HS-5 (cell line): ENCODE measurements around the gene TRDN.
"Not testable (repeated sequence)": the region's sequence is repeated elsewhere in the genome, so short reads cannot be mapped to it uniquely, and the experiment has no call there.

Source experiments
- DNase-seq: peaks from one replicate; pipeline ENCODE4 v3.0.0-alpha.2; 2012; ENCODE audit warnings: low read depth

Gene TRDN

GRCh38 chr6:123507582-123507981, 129.2 kb downstream of the TRDN start:
- DNase-seq, result no peak

GRCh38 chr6:123503619-123504018, 133.1 kb downstream of the TRDN start:
- DNase-seq, result no peak

GRCh38 chr6:123497025-123497424, 139.7 kb downstream of the TRDN start:
- no peak for DNase-seq

GRCh38 chr6:123489589-123489988, 147.2 kb downstream of the TRDN start:
- peak; percentile 2 for DNase-seq

- DNase-seq, result no peak
Observed at GRCh38 chr6:123480986-123481385, 155.8 kb downstream of the TRDN start.

- not testable (repeated sequence) for DNase-seq
Observed at GRCh38 chr6:123472025-123472702, 164.6 kb downstream of the TRDN start.

GRCh38 chr6:123467392-123467791, 169.4 kb downstream of the TRDN start:
- no peak for DNase-seq

GRCh38 chr6:123462152-123462551, 174.6 kb downstream of the TRDN start:
- no peak for DNase-seq

GRCh38 chr6:123458218-123458617, 178.5 kb downstream of the TRDN start:
- DNase-seq, result no peak

- DNase-seq, result no peak
Observed at GRCh38 chr6:123456836-123457235, 179.9 kb downstream of the TRDN start.

GRCh38 chr6:123454448-123454847, 182.3 kb downstream of the TRDN start:
- DNase-seq, result no peak

- not testable (repeated sequence) for DNase-seq
Observed at GRCh38 chr6:123453071-123453470, 183.7 kb downstream of the TRDN start.

- no peak for DNase-seq
Observed at GRCh38 chr6:123448306-123448884, 188.4 kb downstream of the TRDN start.

- no peak for DNase-seq
Observed at GRCh38 chr6:123447315-123447937, 189.3 kb downstream of the TRDN start.

GRCh38 chr6:123439371-123439770, 197.4 kb downstream of the TRDN start:
- DNase-seq, result no peak

GRCh38 chr6:123434186-123434585, 202.6 kb downstream of the TRDN start:
- no peak for DNase-seq

GRCh38 chr6:123430970-123431369, 205.8 kb downstream of the TRDN start:
- no peak for DNase-seq

- DNase-seq, result no peak
Observed at GRCh38 chr6:123427008-123427407, 209.7 kb downstream of the TRDN start.

GRCh38 chr6:123423130-123423529, 213.6 kb downstream of the TRDN start:
- DNase-seq, result no peak

GRCh38 chr6:123420512-123420911, 216.2 kb downstream of the TRDN start:
- no peak for DNase-seq

GRCh38 chr6:123418071-123418470, 218.7 kb downstream of the TRDN start:
- DNase-seq, result no peak

GRCh38 chr6:123417535-123417934, 219.2 kb downstream of the TRDN start:
- no peak for DNase-seq

GRCh38 chr6:123415844-123416468, 220.8 kb downstream of the TRDN start:
- DNase-seq, result peak; percentile 26
